IPS DF 6.9 (cell line): ENCODE measurements around the gene APOL4.

Experiments used
- DNase-seq: peaks from one replicate; pipeline ENCODE4 v3.0.0-alpha.2; 2013; ENCODE audit warnings: low read depth, low spot score
- H3K27ac ChIP-seq: one replicate; pipeline ENCODE4 v1.5.1; 2013; ENCODE audit warnings: low read length, control low read depth
- H3K27me3 ChIP-seq: 2 replicates; pipeline ENCODE4 v1.6.1; 2013; ENCODE audit warnings: mild to moderate bottlenecking, low read length; ENCODE audit not compliant: control insufficient read depth, insufficient read depth
- H3K36me3 ChIP-seq: 2 replicates; pipeline ENCODE4 v1.6.1; 2013; ENCODE audit warnings: low read length; ENCODE audit not compliant: control insufficient read depth, insufficient read depth
- H3K4me1 ChIP-seq: 2 replicates; pipeline ENCODE4 v1.6.1; 2013; ENCODE audit warnings: low read length; ENCODE audit not compliant: control insufficient read depth, insufficient read depth
- H3K4me3 ChIP-seq: 2 replicates; pipeline ENCODE4 v1.5.1; 2013; ENCODE audit warnings: mild to moderate bottlenecking, low read length
- H3K9me3 ChIP-seq: 2 replicates; pipeline ENCODE4 v1.6.1; 2013; ENCODE audit warnings: low read length, inconsistent platforms; ENCODE audit not compliant: control insufficient read depth, insufficient read depth
- WGBS: extraction: QIAGEN DNeasy Blood & Tissue Kit; methylation state at CpG from one replicate; pipeline ENCODE4 v1.1.7; 2013; ENCODE audit warnings: mixed read lengths, missing lambda C conversion rate; ENCODE audit not compliant: insufficient read length, insufficient coverage; 5-methylcytosine and 5-hydroxymethylcytosine counted together

The APOL4 gene

DNA sequence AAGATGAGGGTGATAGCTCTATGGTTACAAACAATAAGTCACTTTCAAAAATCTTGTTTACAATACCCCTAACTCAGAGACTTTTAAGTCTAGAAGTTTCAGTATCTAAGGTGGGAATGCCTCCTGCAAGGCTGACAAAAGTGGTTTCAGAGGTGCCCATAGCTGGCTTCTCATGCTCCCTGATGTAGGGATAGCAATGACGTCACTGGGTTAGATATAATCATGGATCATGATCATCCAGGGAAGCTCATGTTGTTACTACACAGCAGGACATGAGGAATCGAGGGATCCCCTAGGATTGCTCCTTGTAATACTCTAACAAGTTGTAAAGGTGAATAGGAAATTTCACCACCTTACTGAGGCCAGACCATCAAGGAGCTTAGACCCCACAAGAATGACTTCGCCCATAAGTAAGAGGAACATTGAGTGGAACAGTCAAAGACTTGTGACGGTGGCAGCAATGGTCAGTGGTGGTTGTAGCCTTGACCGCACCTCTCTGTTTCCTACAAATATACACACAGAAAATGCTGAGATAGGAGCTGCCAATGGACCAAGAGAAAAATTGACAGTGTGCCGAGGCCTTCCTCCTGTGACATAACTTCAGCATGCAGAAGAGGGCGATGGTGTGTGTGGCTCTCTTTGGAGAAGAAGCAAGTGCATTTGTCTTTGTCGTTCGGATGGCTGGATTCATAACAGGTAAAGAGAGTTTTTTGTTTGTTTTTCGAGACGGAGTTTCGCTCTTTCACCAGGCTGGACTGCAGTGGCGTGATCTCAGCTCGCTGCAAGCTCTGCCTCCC lies 15.6 kb downstream of the APOL4 start:
- Histone ChIP-seq H3K27me3 (no peaks in the 10 kb centered on the region), H3K9me3 (no peaks in the 10 kb centered on the region), H3K4me1 (peaks cover 1% of the 10 kb centered on the region; the same call in 1 of the 2 replicates), H3K4me3 (no peak overlapping the region), H3K36me3 (no peaks in the 10 kb centered on the region), H3K27ac (no peak overlapping the region)
- no CpG with 5 or more reads among the region's 14 CpGs for WGBS
- no peak for DNase-seq

DNA sequence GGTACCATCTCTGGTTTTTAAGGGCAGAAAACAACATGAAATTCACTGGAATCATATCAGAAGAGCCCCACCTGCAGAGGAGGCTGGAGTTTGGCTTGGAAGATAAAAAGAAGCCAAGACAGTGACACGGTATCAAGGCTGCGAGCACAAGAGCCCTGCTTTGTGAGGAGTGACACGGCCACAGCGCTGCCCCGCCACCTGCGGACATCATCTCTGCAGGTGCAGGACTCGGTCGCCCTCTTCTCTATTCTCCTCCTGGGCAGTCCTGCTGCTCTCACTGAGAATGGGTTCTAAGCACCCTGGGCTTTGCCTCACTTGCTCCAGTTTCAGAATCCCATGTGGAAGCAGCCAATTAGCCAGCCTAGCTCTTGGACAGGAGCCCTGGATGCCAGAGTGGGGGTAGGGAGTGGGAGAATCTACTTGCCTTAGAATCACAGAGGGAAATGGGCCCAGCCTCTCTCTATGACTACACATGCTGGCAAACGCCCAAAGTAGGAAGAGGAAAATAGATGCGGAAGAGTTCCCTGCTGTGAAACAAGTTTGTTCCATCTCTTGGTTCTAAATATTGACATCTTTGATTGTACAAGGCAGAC lies 17.1 kb downstream of the APOL4 start:
- Histone ChIP-seq H3K36me3 (no peaks in the 10 kb centered on the region), H3K4me3 (no peak overlapping the region)
- no CpG with 5 or more reads among the region's 10 CpGs for WGBS

DNA sequence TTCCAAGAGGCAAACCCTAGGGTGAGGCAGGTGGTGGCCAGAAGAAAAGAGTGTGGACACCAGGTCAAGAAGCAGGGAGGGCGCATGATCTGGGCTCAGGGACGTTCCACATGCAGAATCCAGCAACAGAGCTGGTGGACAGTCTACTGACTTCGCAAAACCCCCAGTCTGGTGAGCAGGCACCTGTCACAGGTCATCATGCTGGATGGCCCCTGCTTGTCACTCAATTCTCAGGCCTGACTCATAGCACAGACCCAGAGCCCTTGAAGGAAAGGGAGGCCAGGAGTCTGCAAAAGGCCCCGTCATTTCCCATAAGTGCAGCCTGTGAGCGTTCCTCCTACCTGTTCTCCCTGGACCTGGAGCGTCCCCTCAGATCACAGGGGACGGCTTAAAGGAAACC lies 18.2 kb downstream of the APOL4 start:
- Histone ChIP-seq H3K4me3 (no peak overlapping the region), H3K27me3 (no peaks in the 10 kb centered on the region), H3K27ac (no peak overlapping the region), H3K9me3 (no peaks in the 10 kb centered on the region), H3K4me1 (no peaks in the 10 kb centered on the region), H3K36me3 (no peaks in the 10 kb centered on the region)
- WGBS = no CpG with 5 or more reads among the region's 7 CpGs
- no peak for DNase-seq

More for the DNA sequence above, 17.1 kb downstream of the APOL4 start:
- H3K9me3 ChIP-seq = no peaks in the 10 kb centered on the region
- DNase-seq = no peak
- H3K4me1 ChIP-seq = no peaks in the 10 kb centered on the region
- H3K27ac ChIP-seq = no peak overlapping the region
- no peaks in the 10 kb centered on the region for H3K27me3 ChIP-seq

DNA sequence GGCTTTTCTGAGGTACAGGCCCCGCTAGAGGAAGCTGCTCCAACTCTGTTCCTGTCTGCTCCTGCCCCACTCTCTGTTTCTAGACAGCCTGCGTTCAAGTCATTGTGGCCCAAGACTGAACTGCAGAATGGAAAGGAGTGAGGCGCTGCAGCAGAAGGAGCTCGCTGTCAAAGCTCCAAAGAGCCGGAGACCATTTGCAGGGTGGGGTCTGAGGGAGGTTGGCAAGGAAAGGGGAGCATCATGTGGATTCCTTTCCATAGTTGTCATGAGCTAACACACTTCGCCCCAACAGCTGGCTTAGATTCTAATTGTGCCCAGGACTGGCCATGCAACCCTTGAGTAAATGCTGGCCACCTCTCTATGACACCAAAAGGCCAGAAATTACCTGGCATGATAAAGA lies 18.8 kb downstream of the APOL4 start:
- Histone ChIP-seq H3K36me3 (no peaks in the 10 kb centered on the region), H3K4me1 (no peaks in the 10 kb centered on the region), H3K27me3 (no peaks in the 10 kb centered on the region), H3K9me3 (no peaks in the 10 kb centered on the region), H3K4me3 (no peak overlapping the region), H3K27ac (no peak overlapping the region)
- no CpG with 5 or more reads among the region's 6 CpGs for WGBS
- no peak for DNase-seq

DNA sequence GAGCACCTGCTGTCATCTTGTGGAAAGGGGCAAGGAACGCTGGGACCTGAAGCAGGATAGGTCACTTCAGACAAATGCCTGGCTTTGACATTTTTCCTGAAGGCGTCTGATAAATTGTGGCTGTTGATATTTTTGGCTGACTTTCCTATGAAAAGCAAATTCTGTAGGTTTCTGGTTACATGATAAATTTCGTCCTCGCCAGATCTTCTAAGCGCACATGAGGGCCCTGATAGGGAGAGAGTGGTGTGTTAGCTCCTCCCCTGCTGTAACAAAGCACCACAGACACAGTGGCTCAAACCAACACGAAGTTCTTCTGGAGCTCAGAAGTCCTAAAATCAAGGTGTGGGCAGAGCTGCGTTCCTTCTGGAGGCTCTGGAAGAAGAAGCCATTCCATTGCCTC lies 19.6 kb downstream of the APOL4 start:
- no peaks in the 10 kb centered on the region for H3K9me3 ChIP-seq
- no peak for DNase-seq
- no peak overlapping the region for H3K4me3 ChIP-seq
- WGBS = no CpG with 5 or more reads among the region's 7 CpGs
- H3K4me1 ChIP-seq = no peaks in the 10 kb centered on the region
- H3K27ac ChIP-seq = no peak overlapping the region
- no peaks in the 10 kb centered on the region for H3K36me3 ChIP-seq
- no peaks in the 10 kb centered on the region for H3K27me3 ChIP-seq

GRCh38 chr22:36180928-36181327 lies 20.7 kb downstream of the APOL4 start:
- H3K27ac ChIP-seq = no peak overlapping the region
- no peaks in the 10 kb centered on the region for H3K9me3 ChIP-seq
- H3K36me3 ChIP-seq = no peaks in the 10 kb centered on the region
- no peaks in the 10 kb centered on the region for H3K27me3 ChIP-seq
- no peak overlapping the region for H3K4me3 ChIP-seq
- no peak for DNase-seq
- no peaks in the 10 kb centered on the region for H3K4me1 ChIP-seq
- no CpG with 5 or more reads among the region's 6 CpGs for WGBS

GRCh38 chr22:36180038-36180880 lies 21.4 kb downstream of the APOL4 start:
- Histone ChIP-seq H3K36me3 (no peaks in the 10 kb centered on the region), H3K27ac (no peak overlapping the region), H3K27me3 (no peaks in the 10 kb centered on the region), H3K9me3 (no peaks in the 10 kb centered on the region), H3K4me3 (no peak overlapping the region), H3K4me1 (no peaks in the 10 kb centered on the region)
- WGBS = no CpG with 5 or more reads among the region's 22 CpGs
- DNase-seq = peak; percentile 48

DNA sequence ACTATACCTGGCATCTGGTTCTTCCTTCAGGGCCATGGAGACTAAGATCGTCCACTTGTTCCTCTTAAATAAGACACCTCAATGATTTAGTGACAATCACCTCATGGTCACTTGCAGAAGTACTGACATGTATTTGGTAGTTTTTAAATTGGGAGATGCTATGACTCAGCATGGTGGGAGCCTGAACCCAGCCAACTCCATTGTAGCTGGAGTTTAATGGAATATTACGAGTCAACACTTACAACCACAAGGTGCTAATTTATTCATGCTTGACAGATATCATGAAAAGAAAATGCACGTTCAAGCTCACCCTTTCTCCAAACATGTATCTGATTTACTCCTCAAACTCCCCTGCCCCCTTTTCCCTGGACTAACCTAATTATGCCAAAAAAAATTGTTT lies 24.4 kb downstream of the APOL4 start:
- no peaks in the 10 kb centered on the region for H3K9me3 ChIP-seq
- H3K27ac ChIP-seq = no peak overlapping the region
- no peak for DNase-seq
- no peaks in the 10 kb centered on the region for H3K4me1 ChIP-seq
- no peaks in the 10 kb centered on the region for H3K27me3 ChIP-seq
- H3K36me3 ChIP-seq = no peaks in the 10 kb centered on the region
- H3K4me3 ChIP-seq = no peak overlapping the region
- WGBS = no CpG with 5 or more reads among the region's 3 CpGs

- H3K27ac ChIP-seq = no peak overlapping the region
- WGBS = no CpG with 5 or more reads among the region's 1 CpG
- H3K4me3 ChIP-seq = no peak overlapping the region
- no peaks in the 10 kb centered on the region for H3K4me1 ChIP-seq
- no peak for DNase-seq
- H3K27me3 ChIP-seq = no peaks in the 10 kb centered on the region
- no peaks in the 10 kb centered on the region for H3K36me3 ChIP-seq
- no peaks in the 10 kb centered on the region for H3K9me3 ChIP-seq
Measured at GRCh38 chr22:36175892-36176291, 25.7 kb downstream of the APOL4 start.

GRCh38 chr22:36171941-36172340 lies 29.7 kb downstream of the APOL4 start:
- Histone ChIP-seq H3K9me3 (no peaks in the 10 kb centered on the region), H3K4me1 (no peaks in the 10 kb centered on the region), H3K4me3 (no peak overlapping the region), H3K36me3 (no peaks in the 10 kb centered on the region), H3K27ac (no peak overlapping the region), H3K27me3 (no peaks in the 10 kb centered on the region)
- WGBS = no CpG with 5 or more reads among the region's 3 CpGs
- DNase-seq = no peak
